ENCODE results near the gene WDFY4. TPM values are rescaled to one million over a fixed set of nuclear protein-coding genes. Genes with fewer than 3 reads are reported as not detected.

WDFY4 gene
- total RNA-seq, 1 donor from 2014 or later: 33.8 TPM

DNA sequence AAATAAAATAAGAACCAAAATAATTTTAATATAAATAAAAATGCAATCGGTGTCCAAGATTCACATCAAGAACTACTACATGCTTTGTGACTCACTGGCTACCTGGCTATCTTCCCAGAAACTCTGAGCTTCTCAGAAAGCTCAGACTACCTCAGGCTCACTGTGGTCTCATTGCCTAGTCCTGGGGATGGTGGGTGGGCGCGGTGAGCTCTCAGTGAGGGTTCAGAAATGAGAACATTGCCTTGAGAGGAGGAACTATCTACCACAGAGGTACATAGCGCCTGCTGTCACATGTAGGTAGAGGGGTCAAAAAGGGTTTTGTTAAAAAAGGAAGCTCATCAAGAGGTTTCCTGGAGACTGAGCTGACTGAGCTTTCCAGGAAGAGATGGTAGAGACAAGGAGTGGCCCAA lies 108.0 kb downstream of the WDFY4 start:
- peaks cover 0 to 4% of the 10 kb centered on the region in 2 donors for H3K4me1 ChIP-seq
- H3K9me3 ChIP-seq: no peaks in the 10 kb centered on the region
- H3K36me3 ChIP-seq: no peaks in the 10 kb centered on the region
- no peak for DNase-seq (ENCODE audit: low spot score in 2 of 2)
- H3K4me3 ChIP-seq: no peak overlapping the region
- no peaks in the 10 kb centered on the region for H3K27me3 ChIP-seq
- H3K27ac ChIP-seq: no peak overlapping the region
- TF ChIP-seq CTCF (IDR thresholded peaks at IDR 0.05): no peak
- intact Hi-C loops (cut with DNase I): no loop called here

GRCh38 chr10:48794074-48794473 lies 109.4 kb downstream of the WDFY4 start:
- intact Hi-C loops (cut with DNase I): no loop called here
- Histone ChIP-seq H3K4me3 (no peak overlapping the region), H3K27ac (no peak overlapping the region), H3K36me3 (no peaks in the 10 kb centered on the region), H3K4me1 (peaks cover 0 to 4% of the 10 kb centered on the region in 2 donors), H3K9me3 (no peaks in the 10 kb centered on the region), H3K27me3 (no peaks in the 10 kb centered on the region)
- no peak for DNase-seq (ENCODE audit: low spot score in 2 of 2)
- no peak for TF ChIP-seq CTCF (IDR thresholded peaks at IDR 0.05)

DNA sequence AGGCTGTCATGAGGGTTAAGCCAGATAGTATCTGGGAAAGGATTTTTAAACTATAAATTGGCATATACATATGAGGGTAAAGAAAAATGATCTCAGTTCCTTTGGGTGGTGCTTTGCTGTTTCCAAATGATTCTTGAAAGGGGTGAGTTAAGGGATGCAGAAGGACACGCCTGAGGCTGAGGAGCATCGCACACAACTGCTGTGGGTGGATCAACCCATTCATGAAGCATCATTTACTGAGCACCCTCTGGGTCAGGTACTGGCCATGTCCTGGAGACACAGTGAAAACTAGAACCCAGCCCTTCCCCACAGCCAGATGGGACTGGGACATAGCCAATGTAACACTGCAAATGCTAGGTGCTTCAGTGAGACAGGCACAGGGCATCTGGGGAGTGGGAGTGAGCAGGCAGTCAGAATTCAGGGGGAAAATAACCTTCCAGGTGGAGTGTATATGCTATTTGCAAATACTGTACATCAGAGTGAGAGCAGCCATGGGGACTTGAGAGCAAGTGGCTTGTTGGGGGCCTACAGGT lies 112.1 kb downstream of the WDFY4 start:
- no peak for DNase-seq (ENCODE audit: low spot score in 2 of 2)
- H3K4me1 ChIP-seq: peaks cover 0 to 4% of the 10 kb centered on the region in 2 donors
- no peaks in the 10 kb centered on the region for H3K27me3 ChIP-seq
- H3K36me3 ChIP-seq: no peaks in the 10 kb centered on the region
- no peak for TF ChIP-seq CTCF (IDR thresholded peaks at IDR 0.05)
- H3K9me3 ChIP-seq: no peaks in the 10 kb centered on the region
- H3K4me3 ChIP-seq: no peak overlapping the region
- no peak overlapping the region for H3K27ac ChIP-seq
- intact Hi-C loops (cut with DNase I): no loop called here

- intact Hi-C loops (cut with DNase I): no loop called here
- Histone ChIP-seq H3K9me3 (no peaks in the 10 kb centered on the region), H3K4me3 (no peak overlapping the region), H3K4me1 (no peaks in the 10 kb centered on the region), H3K36me3 (no peaks in the 10 kb centered on the region), H3K27me3 (no peaks in the 10 kb centered on the region), H3K27ac (no peak overlapping the region)
- no peak for TF ChIP-seq CTCF (IDR thresholded peaks at IDR 0.05)
- no peak for DNase-seq (ENCODE audit: low spot score in 2 of 2)
These were observed 113.2 kb downstream of the WDFY4 start for GRCh38 chr10:48797830-48798229.

DNA sequence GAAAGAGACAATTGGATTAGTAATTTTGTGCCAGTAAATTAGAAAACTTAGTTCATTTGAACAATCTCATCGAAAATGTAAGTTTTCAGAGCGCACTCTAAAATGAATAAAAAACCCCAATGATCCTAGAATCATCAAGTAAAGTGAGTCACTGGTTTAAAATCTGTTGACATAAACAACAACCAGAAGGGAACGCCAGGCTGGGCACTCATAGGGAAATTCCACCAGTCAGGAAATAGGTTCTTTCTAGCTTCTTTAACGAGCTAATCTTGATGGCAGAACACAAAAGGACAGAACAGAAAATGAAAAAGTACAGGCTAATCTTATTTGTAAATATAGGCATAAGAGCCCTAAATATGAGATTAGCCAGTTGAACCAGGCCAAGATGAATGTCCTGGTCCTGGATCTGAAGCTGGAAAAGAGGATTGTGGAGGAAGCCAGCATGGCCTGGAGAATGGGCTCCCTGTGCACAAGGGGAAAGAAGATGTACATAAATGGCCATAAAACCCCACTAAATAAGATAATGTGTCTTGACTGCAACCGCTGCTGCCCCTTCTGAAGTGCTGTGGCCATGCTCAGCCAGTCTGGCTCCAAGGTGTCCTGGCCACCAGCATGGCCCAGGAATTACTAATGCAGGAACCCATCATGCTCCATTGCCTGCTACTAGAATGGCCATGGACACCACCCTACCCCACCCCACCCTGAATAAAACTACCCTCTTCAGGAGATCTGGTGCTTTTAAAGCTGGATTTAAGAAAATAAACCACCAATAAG lies 114.0 kb downstream of the WDFY4 start:
- H3K27me3 ChIP-seq: no peaks in the 10 kb centered on the region
- TF ChIP-seq CTCF (IDR thresholded peaks at IDR 0.05): no peak
- no peaks in the 10 kb centered on the region for H3K36me3 ChIP-seq
- intact Hi-C loops (cut with DNase I): no loop called here
- H3K9me3 ChIP-seq: no peaks in the 10 kb centered on the region
- H3K4me3 ChIP-seq: no peak overlapping the region
- no peak for DNase-seq (ENCODE audit: low spot score in 2 of 2)
- no peak overlapping the region for H3K27ac ChIP-seq
- no peaks in the 10 kb centered on the region for H3K4me1 ChIP-seq
